Thymus (tissue), 11 donors: ENCODE results near the gene GBE1. TPM values are rescaled to one million over a fixed set of nuclear protein-coding genes. Genes with fewer than 3 reads are reported as not detected.

Experiments used
- DNase-seq, 9 donors: peaks; one replicate each; pipeline ENCODE4 v3.0.0-alpha.2; 2013; ENCODE audit warnings: low spot score in 9 of 9, low read depth in 6 of 9, missing footprints in 1 of 9
- H3K27ac ChIP-seq, 2 donors: one replicate each; pipeline ENCODE4 v1.5.1; 2013; ENCODE audit warnings: control low read depth in 1 of 2, low read depth in 1 of 2, low read length in 1 of 2, mild to moderate bottlenecking in 1 of 2, moderate library complexity in 1 of 2
- H3K27me3 ChIP-seq, 2 donors: one replicate each; pipeline ENCODE4 v1.5.1; 2013; ENCODE audit warnings: low read length in 1 of 2; ENCODE audit not compliant: control insufficient read depth in 2 of 2, insufficient read depth in 1 of 2
- H3K36me3 ChIP-seq, 2 donors: one replicate each; pipeline ENCODE4 v1.5.1; 2013; ENCODE audit warnings: low read length in 1 of 2, mild to moderate bottlenecking in 1 of 2, moderate library complexity in 1 of 2; ENCODE audit not compliant: control insufficient read depth in 2 of 2, insufficient read depth in 2 of 2
- H3K4me1 ChIP-seq, 2 donors: one replicate each; pipeline ENCODE4 v1.5.1; 2013; ENCODE audit warnings: low read length in 2 of 2; ENCODE audit not compliant: control insufficient read depth in 2 of 2, insufficient read depth in 2 of 2
- H3K4me3 ChIP-seq, 2 donors: one replicate each; pipeline ENCODE4 v1.5.1; 2013; ENCODE audit warnings: low read length in 2 of 2, control low read depth in 1 of 2, mild to moderate bottlenecking in 1 of 2
- H3K9me3 ChIP-seq, 2 donors: one replicate each; pipeline ENCODE4 v1.5.1; 2013; ENCODE audit warnings: low read length in 1 of 2, mild to moderate bottlenecking in 1 of 2; ENCODE audit not compliant: control insufficient read depth in 2 of 2, insufficient read depth in 1 of 2
- WGBS: extraction: QIAGEN DNeasy Blood & Tissue Kit; methylation state at CpG from one replicate; pipeline ENCODE4 v1.1.7; 2013; 5-methylcytosine and 5-hydroxymethylcytosine counted together
- polyA plus RNA-seq: library from polyadenylated mRNA; stranded (reverse); fragments of 200-250 nt; gene quantifications from one replicate; pipeline ENCODE4 v1.2.3, GENCODE V29; 2013
- total RNA-seq: library from RNA; stranded (reverse); fragments of 120-200 nt; gene quantifications from one replicate; pipeline ENCODE4 v1.2.4, GENCODE V29; 2013
- donor health status: healthy.

The GBE1 gene
- total and polyA plus RNA-seq, 2 donors: 14.1 to 14.7 TPM

DNA sequence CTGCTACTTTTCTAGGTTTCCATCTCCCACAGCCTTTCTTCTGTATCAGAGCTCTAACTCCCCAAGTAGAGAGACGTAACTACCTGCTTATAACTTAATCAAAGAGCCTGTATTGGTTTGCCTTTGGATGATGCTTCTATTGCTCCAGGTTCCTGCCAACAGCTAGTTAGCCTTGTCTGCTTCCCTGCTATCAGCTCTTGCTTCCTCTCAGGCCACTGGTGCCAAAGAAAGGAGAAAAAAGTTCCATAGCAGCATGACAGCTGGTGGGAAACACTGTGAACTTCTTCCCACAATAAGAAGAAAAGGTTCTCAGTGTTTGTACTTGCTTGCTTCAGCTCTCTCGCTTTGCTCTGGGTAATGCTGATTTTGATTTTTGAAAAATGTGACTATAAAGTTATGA is 206.6 kb downstream of the GBE1 start:
- no peak overlapping the region for H3K27ac ChIP-seq
- no peaks in the 10 kb centered on the region for H3K27me3 ChIP-seq
- WGBS: 97% methylated on average over 2 of the region's 2 CpGs
- H3K4me3 ChIP-seq: no peak overlapping the region
- no peak for DNase-seq
- H3K36me3 ChIP-seq: no peaks in the 10 kb centered on the region
- no peaks in the 10 kb centered on the region for H3K4me1 ChIP-seq
- H3K9me3 ChIP-seq: no peaks in the 10 kb centered on the region

DNA sequence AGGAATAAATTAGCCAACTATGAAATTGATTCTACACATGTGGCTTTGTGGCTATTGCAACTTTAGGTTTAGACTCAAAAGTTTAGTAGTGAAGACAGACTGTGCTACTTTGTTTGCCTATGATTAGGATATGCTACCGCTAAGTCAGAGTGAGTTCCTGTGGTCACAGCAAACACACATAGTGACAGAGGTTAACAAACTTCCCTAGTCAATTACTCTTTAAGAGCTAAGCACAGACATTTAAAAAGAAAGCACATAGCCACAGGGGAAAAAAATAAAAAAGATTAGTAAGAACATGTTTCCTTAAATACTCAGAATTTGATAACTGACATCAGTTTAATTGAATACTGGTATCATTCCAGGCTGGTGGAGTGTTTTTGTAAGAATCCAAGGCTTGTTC is 207.1 kb downstream of the GBE1 start:
- no peaks in the 10 kb centered on the region for H3K4me1 ChIP-seq
- no peaks in the 10 kb centered on the region for H3K36me3 ChIP-seq
- H3K4me3 ChIP-seq: no peak overlapping the region
- no peaks in the 10 kb centered on the region for H3K9me3 ChIP-seq
- H3K27ac ChIP-seq: no peak overlapping the region
- DNase-seq: no peak
- H3K27me3 ChIP-seq: no peaks in the 10 kb centered on the region
- WGBS: 53% methylated on average over 1 of the region's 1 CpG

DNA sequence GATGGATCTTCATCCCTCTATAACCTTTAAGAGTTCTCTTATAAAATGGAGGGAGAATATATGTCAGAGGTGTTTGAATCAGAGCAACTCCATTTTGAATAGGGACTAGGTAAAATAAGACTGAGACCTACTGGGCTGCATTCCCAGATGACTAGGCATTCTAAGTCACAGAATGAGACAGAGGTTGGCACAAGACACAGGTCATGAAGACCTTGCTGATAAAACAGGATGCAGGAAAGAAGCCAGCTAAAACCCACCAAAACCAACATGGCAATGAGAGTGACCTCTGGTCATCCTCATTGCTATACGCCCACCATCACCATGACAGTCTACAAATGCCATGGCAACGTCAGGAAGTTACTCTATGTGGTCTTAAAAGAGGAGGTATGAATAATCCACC is 211.0 kb downstream of the GBE1 start:
- WGBS: 96% methylated on average over 2 of the region's 2 CpGs
- Histone ChIP-seq H3K9me3 (no peaks in the 10 kb centered on the region), H3K27me3 (no peaks in the 10 kb centered on the region), H3K36me3 (no peaks in the 10 kb centered on the region), H3K4me1 (no peaks in the 10 kb centered on the region), H3K27ac (no peak overlapping the region), H3K4me3 (no peak overlapping the region)
- DNase-seq: no peak

DNA sequence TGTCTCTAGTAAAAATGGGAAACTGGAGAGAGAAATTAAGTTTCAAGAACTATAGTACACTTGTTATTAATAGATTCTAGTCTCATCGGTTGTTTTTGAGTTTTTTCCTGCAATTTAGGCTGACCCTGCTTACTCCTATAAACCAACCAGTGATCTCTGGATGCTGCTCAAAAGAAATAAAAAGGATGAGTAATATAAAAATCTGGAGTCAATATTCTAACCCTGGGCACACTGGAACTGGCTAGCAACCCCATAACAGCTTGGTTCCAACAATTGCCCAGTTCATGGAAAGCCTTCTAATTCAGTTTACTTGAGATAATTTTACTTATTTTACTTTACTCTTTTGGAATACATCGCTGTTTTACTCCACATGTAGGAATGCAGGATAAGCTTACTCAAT is 211.6 kb downstream of the GBE1 start:
- no peak overlapping the region for H3K4me3 ChIP-seq
- no peaks in the 10 kb centered on the region for H3K27me3 ChIP-seq
- H3K9me3 ChIP-seq: no peaks in the 10 kb centered on the region
- 99% methylated on average over 2 of the region's 2 CpGs for WGBS
- no peaks in the 10 kb centered on the region for H3K36me3 ChIP-seq
- H3K4me1 ChIP-seq: no peaks in the 10 kb centered on the region
- H3K27ac ChIP-seq: no peak overlapping the region
- no peak for DNase-seq

DNA sequence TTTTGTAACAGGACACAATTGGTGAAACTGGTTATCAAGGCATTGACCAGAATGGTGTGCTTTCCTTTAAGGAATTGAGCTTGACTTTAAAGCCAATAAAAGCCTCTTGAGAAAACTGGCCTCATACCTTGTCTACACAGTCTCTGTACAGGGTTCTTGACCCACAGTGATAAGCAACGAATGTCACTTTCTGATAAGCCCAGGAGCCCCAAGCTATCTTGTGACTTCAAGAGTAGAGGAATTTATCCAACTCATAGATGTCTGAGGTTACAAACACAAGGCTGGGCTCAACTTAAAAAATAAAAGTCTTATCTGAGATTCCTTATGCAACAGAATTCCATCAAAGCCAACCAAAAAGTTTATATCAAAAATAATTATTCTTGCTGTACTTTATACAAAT is 212.1 kb downstream of the GBE1 start:
- no peaks in the 10 kb centered on the region for H3K36me3 ChIP-seq
- WGBS: 96% methylated on average over 1 of the region's 1 CpG
- H3K4me1 ChIP-seq: no peaks in the 10 kb centered on the region
- no peaks in the 10 kb centered on the region for H3K9me3 ChIP-seq
- no peaks in the 10 kb centered on the region for H3K27me3 ChIP-seq
- H3K27ac ChIP-seq: no peak overlapping the region
- H3K4me3 ChIP-seq: no peak overlapping the region
- no peak for DNase-seq

DNA sequence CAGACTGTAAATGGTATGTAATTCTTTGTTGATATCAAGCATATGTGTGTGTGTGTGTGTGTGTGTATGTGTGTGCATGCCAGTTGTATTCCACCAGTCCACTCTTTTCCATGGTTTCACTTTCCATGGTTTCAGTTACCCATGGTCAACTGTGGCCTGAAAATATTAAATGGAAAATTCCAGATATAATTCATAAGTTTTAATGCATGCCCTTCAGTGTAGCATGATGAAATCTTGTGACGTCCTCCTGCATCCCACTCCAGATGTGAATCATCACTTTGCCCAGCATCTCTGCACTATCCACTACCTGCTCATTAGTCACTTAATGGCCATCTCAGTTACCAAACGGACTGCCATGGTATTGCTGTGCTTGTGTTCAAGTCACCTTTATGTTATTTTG is 215.9 kb downstream of the GBE1 start:
- 96% methylated on average over 2 of the region's 2 CpGs for WGBS

DNA sequence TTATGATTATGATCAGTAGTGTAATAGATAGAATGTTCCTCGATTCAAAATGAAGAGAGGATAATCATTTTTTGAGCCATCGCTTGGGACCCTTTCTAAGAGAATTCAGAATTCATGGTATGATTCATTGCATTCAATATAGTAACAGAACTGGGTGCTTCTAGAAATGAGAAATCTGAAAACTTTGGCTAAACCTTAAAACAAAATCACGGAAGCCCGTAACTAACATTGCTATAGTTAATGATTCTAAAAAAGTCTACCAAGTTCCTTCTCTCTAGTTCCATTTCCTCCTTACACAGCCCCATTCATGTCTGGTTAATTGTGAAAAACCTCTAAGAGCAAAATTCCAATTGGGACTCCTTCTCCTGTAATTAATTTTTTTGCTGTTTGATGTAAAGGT is 217.1 kb downstream of the GBE1 start:
- 96% methylated on average over 4 of the region's 4 CpGs for WGBS
- no peaks in the 10 kb centered on the region for H3K27me3 ChIP-seq
- H3K27ac ChIP-seq: no peak overlapping the region
- no peaks in the 10 kb centered on the region for H3K4me1 ChIP-seq
- DNase-seq: no peak
- H3K4me3 ChIP-seq: no peak overlapping the region
- H3K36me3 ChIP-seq: no peaks in the 10 kb centered on the region
- H3K9me3 ChIP-seq: no peaks in the 10 kb centered on the region

More for the DNA sequence above, 215.9 kb downstream of the GBE1 start:
- DNase-seq: no peak
- Histone ChIP-seq H3K36me3 (no peaks in the 10 kb centered on the region), H3K9me3 (no peaks in the 10 kb centered on the region), H3K27me3 (no peaks in the 10 kb centered on the region), H3K4me1 (no peaks in the 10 kb centered on the region), H3K27ac (no peak overlapping the region), H3K4me3 (no peak overlapping the region)

DNA sequence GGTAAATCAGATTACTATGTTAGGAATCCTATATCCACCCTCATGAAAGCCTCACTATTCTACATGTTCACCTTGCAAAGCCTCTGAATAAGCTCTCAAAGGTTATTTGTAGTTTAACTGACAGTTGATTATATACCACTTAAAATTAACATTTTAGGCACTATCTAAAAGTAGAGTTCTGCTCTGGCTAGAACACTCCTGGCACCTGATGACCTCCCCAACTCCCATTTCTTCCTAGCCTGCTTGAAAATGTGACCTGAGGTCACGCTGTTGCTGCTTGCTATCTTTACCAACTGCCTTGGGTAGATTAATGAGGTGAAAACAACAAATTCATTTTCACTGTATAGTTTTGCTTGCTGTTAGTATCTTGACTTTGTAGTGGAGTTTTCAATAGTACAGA is 220.7 kb downstream of the GBE1 start:
- Histone ChIP-seq H3K27ac (no peak overlapping the region), H3K36me3 (no peaks in the 10 kb centered on the region), H3K4me3 (no peak overlapping the region), H3K27me3 (no peaks in the 10 kb centered on the region), H3K4me1 (no peaks in the 10 kb centered on the region), H3K9me3 (no peaks in the 10 kb centered on the region)
- DNase-seq: no peak
- WGBS: 99% methylated on average over 1 of the region's 1 CpG

DNA sequence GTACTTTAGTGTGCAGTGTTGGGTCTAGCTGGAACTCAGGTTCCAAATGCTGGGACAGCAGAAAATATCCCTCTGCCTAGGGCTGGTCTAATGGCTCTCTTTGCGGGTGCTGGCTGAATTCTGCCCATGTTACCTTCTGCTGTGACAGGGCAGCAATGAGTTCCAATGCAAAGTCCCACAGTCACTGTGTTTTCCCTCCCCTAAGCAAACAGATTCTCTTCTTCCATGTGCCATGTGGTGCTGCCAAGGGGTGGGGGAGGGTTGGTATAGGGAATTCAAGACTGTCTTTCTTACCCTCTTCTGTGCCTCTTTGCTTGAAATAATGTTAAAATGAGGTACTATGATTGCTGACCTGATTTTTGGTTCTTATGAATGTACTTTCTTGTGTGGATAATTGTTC is 229.6 kb downstream of the GBE1 start:
- Histone ChIP-seq H3K4me1 (no peaks in the 10 kb centered on the region), H3K9me3 (no peaks in the 10 kb centered on the region), H3K36me3 (no peaks in the 10 kb centered on the region), H3K27ac (no peak overlapping the region), H3K4me3 (no peak overlapping the region), H3K27me3 (no peaks in the 10 kb centered on the region)
- no peak for DNase-seq
- 96% methylated on average over 1 of the region's 1 CpG for WGBS

DNA sequence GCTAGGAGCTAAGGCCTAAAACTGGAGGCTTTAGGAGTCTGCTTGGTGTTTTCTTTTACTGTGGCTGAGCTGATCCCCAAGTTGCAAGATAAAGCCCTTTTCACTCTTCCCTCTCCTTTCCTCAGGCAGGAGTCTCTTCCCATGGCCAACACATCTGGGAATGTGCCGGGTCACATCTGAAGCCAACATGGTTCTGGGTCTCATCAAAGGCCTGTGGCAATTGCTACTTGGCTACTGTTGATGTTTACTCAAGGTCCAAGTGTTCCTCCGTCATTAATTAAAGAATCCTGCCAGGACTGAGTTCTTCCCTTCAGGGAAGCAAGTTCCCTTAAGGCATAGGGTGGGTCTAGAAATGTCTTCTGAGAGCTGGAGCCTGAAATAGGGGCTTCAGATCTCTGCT is 230.2 kb downstream of the GBE1 start:
- 99% methylated on average over 2 of the region's 2 CpGs for WGBS
- Histone ChIP-seq H3K27ac (no peak overlapping the region), H3K9me3 (no peaks in the 10 kb centered on the region), H3K4me3 (no peak overlapping the region), H3K27me3 (no peaks in the 10 kb centered on the region), H3K4me1 (no peaks in the 10 kb centered on the region), H3K36me3 (no peaks in the 10 kb centered on the region)
- no peak for DNase-seq
